Upper lobe of right lung (tissue), 1 donor: ENCODE data around the gene DLGAP5. TPM values are rescaled to one million over a fixed set of nuclear protein-coding genes. Genes with fewer than 3 reads are reported as not detected.

Experiments used
- ATAC-seq: fragments of 200-7000 bp; cut with Tn5 transposase; one replicate; pipeline ENCODE4 v1.9.1; 2020; ENCODE audit warnings: mild to moderate bottlenecking, moderate library complexity
- DNase-seq: peaks from one replicate; pipeline ENCODE4 v3.0.0-alpha.2; 2020
- H3K27ac ChIP-seq: fragments of 200-600 bp; one replicate; pipeline ENCODE4 v1.8.0; 2022
- H3K27me3 ChIP-seq: fragments of 200-600 bp; one replicate; pipeline ENCODE4 v1.8.0; 2022; ENCODE audit warnings: mild to moderate bottlenecking
- H3K36me3 ChIP-seq: fragments of 200-600 bp; one replicate; pipeline ENCODE4 v1.8.0; 2022
- H3K4me1 ChIP-seq: fragments of 200-600 bp; one replicate; pipeline ENCODE4 v1.8.0; 2022
- H3K4me3 ChIP-seq: fragments of 200-600 bp; one replicate; pipeline ENCODE4 v1.8.0; 2022; ENCODE audit warnings: mild to moderate bottlenecking
- H3K9me3 ChIP-seq: fragments of 200-600 bp; one replicate; pipeline ENCODE4 v1.8.0; 2022
- intact Hi-C: fragments of 100-400 bp; cut with DNase I; formaldehyde crosslinking; loops from one replicate; pipeline ENCODE4 v1.11.0; 2022
- total RNA-seq: library from RNA; stranded (reverse); fragmentation: NEBNext Ultra II Directional; extraction: Animal tissue kit (Norgen Biotek cat#: 25700); gene quantifications from one replicate; pipeline ENCODE4 v1.2.1, GENCODE V29; 2021
- TF ChIP-seq, protein P1 (sequence below): fragments of 200-600 bp; IDR thresholded peaks from one replicate; pipeline ENCODE4 v1.8.0; 2022; ENCODE audit warnings: antibody characterized with exemption
- donor health status: DM: no; HTN: yes; CAD: no; lungs with severe emphysema.

The DLGAP5 gene
- total RNA-seq, 1 donor from 2014 or later = 0.52 TPM

DNA sequence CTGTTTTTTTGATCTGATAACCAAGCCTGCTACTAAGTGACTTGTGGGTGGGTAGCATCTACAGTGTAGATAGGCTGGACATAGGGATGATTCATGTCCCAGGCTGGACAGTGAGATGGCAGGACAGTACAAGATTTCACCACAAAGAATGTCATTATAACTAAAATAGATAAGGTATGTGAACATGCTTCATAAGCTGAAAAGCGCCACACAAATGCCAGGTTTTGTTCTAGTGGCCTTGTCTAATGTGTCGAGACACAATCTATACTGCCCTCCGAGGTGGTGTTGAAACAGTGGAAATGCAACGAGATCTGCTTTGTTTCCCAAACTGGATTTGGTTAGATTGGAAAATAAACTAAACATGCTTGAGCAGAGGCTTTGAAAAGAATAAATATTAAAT is 58.0 kb downstream of the DLGAP5 start:
- no peak for ATAC-seq
- H3K27me3 ChIP-seq = no peaks in the 10 kb centered on the region
- H3K4me3 ChIP-seq = no peak overlapping the region
- intact Hi-C loops = no loop called here
- TF ChIP-seq, protein P1, sequence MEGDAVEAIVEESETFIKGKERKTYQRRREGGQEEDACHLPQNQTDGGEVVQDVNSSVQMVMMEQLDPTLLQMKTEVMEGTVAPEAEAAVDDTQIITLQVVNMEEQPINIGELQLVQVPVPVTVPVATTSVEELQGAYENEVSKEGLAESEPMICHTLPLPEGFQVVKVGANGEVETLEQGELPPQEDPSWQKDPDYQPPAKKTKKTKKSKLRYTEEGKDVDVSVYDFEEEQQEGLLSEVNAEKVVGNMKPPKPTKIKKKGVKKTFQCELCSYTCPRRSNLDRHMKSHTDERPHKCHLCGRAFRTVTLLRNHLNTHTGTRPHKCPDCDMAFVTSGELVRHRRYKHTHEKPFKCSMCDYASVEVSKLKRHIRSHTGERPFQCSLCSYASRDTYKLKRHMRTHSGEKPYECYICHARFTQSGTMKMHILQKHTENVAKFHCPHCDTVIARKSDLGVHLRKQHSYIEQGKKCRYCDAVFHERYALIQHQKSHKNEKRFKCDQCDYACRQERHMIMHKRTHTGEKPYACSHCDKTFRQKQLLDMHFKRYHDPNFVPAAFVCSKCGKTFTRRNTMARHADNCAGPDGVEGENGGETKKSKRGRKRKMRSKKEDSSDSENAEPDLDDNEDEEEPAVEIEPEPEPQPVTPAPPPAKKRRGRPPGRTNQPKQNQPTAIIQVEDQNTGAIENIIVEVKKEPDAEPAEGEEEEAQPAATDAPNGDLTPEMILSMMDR = peak; percentile 25
- DNase-seq = no peak
- no peak overlapping the region for H3K27ac ChIP-seq
- H3K4me1 ChIP-seq = peaks cover 58% of the 10 kb centered on the region
- peaks cover 44% of the 10 kb centered on the region for H3K36me3 ChIP-seq
- no peaks in the 10 kb centered on the region for H3K9me3 ChIP-seq

DNA sequence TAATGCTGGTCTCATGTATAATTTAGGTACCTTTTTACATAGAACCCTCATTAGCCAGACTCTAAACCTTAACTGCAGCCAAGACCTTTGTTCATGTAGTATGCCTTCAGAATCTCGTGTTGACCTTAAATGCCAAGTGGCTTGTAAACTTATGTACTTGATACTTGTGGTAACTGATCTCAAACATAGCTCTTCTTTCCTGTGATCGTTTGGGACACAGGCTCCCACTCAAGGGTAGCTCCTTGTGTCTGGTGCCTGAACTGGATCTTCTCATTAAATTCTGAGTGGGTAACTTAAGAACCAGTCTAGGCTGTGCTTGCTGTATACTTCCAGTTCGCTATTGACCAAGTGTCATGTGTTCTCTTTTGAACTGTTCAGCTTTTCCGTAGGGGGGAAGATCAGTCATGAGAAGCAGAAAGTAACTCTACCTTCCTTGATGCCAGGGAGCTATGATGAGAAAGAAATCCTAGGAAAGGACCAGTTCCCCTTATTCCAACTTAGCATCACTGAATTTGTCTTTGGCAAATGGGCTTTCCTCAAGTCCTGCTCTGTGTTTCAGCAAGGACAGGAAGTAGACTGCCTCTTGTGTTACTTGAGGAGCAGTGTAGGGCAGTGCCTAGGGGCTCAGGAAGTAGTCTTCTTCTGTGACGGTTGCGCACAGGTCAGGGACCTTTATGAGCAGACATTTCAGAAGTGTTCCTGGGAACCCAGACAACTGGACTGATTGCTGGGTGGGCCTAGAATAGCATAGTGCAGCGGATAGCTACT is 59.8 kb downstream of the DLGAP5 start:
- peaks cover 54% of the 10 kb centered on the region for H3K4me1 ChIP-seq

DNA sequence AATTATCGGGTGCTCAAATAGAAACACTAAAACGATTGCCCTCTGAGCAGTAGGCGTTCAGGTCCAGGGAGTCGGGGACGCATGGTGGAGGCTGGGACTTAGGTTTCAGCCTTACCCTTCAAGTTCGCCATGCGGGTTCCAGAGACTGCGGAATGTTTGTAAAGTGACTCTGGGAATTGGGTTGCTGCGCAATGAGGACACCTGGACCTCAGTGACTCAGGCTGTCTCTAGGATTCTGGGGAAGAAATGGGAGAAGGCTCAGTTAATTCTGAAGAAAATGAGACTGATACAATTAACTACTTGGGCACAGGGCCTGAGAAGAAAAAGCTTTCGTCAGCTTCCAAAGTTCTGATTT is 61.2 kb downstream of the DLGAP5 start:
- Histone ChIP-seq H3K27me3 (no peaks in the 10 kb centered on the region), H3K4me1 (peaks cover 54% of the 10 kb centered on the region), H3K36me3 (peaks cover 26% of the 10 kb centered on the region), H3K9me3 (no peaks in the 10 kb centered on the region), H3K4me3 (peak overlapping the region; percentile 82), H3K27ac (peak overlapping the region; percentile 95)
- intact Hi-C loops = no loop called here
- DNase-seq (no peak), ATAC-seq (peak; percentile 0)
- TF ChIP-seq, protein P1 = no peak

More for the DNA sequence above, 59.8 kb downstream of the DLGAP5 start:
- ATAC-seq = peak; percentile 5
- intact Hi-C loops = no loop called here
- TF ChIP-seq, protein P1 = peak; percentile 26
- Histone ChIP-seq H3K9me3 (no peaks in the 10 kb centered on the region), H3K27me3 (no peaks in the 10 kb centered on the region), H3K4me3 (peak overlapping the region; percentile 82), H3K36me3 (peaks cover 33% of the 10 kb centered on the region), H3K27ac (peak overlapping the region; percentile 56)
- DNase-seq = no peak

DNA sequence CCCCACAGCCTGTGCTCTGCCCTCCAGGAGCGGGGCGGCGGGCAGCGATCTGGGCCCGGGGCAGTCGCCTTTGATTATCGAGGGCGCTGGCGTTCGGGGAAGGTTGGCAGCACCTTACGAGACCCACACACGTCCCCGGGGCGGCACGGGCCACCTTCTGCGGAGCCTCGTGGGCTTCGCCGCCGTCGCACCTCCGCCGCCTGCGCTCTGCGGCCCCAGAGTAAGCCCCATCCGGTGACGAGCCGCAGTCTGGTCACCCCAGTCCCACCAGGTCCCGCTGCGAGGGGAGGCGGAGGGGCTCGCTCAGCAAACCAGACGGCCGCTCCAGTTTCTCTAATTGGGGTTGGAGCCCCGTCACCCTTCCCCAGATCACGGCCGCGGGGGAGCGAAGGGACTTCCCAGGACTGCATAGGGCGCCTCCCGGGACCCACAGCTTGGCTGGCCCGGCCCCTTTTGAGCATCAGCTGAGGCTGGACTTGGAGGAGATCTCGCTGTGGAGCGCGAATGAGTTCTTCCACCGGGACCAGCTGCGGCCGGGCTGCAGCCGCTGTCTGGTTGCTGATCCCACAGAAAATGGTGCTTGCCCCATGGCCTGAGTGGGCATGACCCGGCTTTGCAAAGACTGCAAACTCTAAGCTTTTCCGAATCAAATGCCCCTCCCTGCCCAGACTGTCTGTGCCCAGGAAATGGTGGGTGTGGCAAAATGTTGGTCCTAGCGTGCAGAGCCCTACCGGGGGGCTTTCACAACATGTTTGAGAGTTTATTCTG is 61.8 kb downstream of the DLGAP5 start:
- Histone ChIP-seq H3K36me3 (peaks cover 26% of the 10 kb centered on the region), H3K4me3 (peak overlapping the region; percentile 82), H3K4me1 (peaks cover 60% of the 10 kb centered on the region), H3K27ac (peak overlapping the region; percentile 95), H3K27me3 (no peaks in the 10 kb centered on the region), H3K9me3 (no peaks in the 10 kb centered on the region)
- intact Hi-C loops = no loop called here
- peak; percentile 86 for DNase-seq
- TF ChIP-seq, protein P1 = no peak
- peak; percentile 65 for ATAC-seq

DNA sequence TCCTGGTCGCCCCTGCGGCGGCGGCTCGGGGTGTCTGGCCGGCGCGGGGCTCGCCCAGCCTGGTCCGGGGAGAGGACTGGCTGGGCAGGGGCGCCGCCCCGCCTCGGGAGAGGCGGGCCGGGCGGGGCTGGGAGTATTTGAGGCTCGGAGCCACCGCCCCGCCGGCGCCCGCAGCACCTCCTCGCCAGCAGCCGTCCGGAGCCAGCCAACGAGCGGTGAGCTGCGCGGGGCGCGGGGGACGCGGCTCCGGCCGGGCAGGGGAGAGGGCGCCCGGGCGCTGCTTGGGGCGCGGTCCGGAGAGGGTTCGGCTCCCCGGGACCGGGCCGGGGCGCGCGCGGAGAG is 62.3 kb downstream of the DLGAP5 start, which contains the start of gene LGALS3:
Gene LGALS3, plus strand, starts transcription at position 167 of the 342 bp plus-strand sequence. CDS start 8,122 bp downstream, outside the sequence.
- Histone ChIP-seq H3K4me1 (peaks cover 60% of the 10 kb centered on the region), H3K4me3 (peak within 1 kb of the TSS; percentile 82), H3K27ac (peak within 1 kb of the TSS; percentile 95), H3K27me3 (no peaks in the 10 kb centered on the region), H3K36me3 (peaks cover 23% of the 10 kb centered on the region), H3K9me3 (no peaks in the 10 kb centered on the region)
- TF ChIP-seq, protein P1 = no peak
- DNase-seq (peak; percentile 94), ATAC-seq (peak; percentile 93)
- intact Hi-C loops = no loop called here
